HEK293T (cell line): Measurements from ENCODE around the gene NIPAL1.

ENCODE experiments used
- ARNT ChIP-seq: fragments of 450-650 bp; IDR thresholded peaks from 2 replicates; pipeline ENCODE4 v1.6.1; 2017; ENCODE audit warnings: mild to moderate bottlenecking
- CTBP1 ChIP-seq: fragments of 450-650 bp; IDR thresholded peaks from 2 replicates; pipeline ENCODE4 v1.6.1; 2016; ENCODE audit warnings: borderline replicate concordance
- ELF4 ChIP-seq: fragments of 450-650 bp; IDR thresholded peaks from 2 replicates; pipeline ENCODE4 v1.6.1; 2017; ENCODE audit warnings: antibody characterized with exemption
- FOXK2 ChIP-seq: fragments of 450-650 bp; IDR thresholded peaks from 2 replicates; pipeline ENCODE4 v1.6.1; 2016; ENCODE audit warnings: mild to moderate bottlenecking
- FOXM1 ChIP-seq: fragments of 450-650 bp; IDR thresholded peaks from 2 replicates; pipeline ENCODE4 v1.6.1; 2017; ENCODE audit warnings: mild to moderate bottlenecking, borderline replicate concordance
- SP1 ChIP-seq: fragments of 450-650 bp; IDR thresholded peaks from 2 replicates; pipeline ENCODE4 v1.6.1; 2017

- TF ChIP-seq ARNT: no peak
- no peak for TF ChIP-seq SP1
- TF ChIP-seq ELF4: no peak
- no peak for TF ChIP-seq FOXK2
- no peak for TF ChIP-seq FOXM1
- no peak for TF ChIP-seq CTBP1
These were observed 568 bp downstream of the NIPAL1 start for GRCh38 chr4:48017108-48017571.
